ENCODE measurements around the gene CACNA1B. TPM values are rescaled to one million over a fixed set of nuclear protein-coding genes. Genes with fewer than 3 reads are reported as not detected.
"Not testable (repeated sequence)": the region's sequence is repeated elsewhere in the genome, so short reads cannot be mapped to it uniquely, and the experiment has no call there.

CACNA1B gene
- polyA plus RNA-seq, 1 donor = 0.72 TPM

DNA sequence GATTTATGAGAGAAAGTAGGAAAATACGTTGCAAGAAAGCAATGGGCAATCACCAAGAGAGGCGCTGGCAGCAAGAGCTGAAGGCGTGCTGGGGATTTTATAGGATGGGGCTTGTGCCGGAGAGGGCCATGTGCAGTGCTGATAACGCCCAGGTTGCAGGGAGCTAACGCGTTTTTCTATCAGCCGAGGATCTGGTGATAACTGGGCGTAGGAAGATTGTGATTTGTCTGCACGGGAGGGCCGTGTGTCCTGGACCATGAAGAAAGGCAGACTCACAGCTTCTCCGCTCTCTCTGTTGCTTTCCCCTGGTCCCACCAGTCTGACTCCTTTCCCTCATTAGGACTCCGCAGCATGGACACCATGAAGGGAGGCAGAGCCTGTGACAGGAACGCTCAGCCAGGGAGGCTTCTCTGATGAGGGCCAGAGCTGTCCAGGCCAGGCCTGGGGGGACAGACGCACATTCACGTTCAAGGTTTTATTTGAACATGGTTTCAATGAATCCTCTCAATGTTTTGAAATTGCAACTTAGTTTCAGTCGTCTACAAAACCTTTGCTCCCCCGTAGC is 11.9 kb upstream of the CACNA1B start:
- no peak for DNase-seq (ENCODE audit: low read depth)

DNA sequence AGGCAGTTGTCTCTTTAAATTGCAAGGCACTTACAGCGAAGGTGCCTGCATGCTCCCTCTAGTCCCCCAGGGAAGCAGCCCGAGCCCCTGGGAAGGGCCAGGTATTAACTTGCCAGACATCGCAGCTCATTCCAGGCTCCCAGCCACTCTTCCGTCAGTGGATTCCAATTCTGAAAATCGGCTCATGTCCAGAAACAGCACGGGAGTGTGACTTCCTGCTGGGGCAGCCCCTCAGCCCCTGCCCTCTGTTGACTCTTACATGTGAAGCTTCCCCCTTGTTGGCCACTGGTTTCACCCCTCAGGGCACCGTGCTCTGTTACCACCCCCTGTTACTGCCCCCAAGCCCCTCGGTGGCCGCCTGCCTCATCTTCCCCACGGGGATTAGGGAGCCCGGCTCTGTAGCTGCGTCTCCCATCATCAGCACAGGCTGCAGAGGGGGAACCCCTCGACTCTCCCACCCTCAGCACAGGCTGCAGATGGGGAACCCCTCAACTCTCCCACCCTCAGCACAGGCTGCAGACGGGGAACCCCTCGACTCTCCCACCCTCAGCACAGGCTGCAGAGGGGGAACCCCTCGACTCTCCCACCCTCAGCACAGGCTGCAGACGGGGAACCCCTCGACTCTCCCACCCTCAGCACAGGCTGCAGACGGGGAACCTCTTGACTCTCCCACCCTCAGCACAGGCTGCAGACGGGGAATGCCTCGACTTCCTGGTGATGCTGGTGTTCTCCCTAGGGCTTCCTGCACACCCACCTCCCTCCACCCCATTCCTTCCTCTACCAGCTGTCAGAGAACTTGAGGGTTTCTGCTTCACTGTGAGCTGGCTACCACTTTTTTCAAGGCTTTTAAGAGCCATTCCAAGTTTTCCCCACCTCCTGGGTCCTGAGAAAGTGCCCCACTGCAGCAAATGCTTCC is 11.1 kb upstream of the CACNA1B start:
- DNase-seq (ENCODE audit: low read depth) = no peak

DNA sequence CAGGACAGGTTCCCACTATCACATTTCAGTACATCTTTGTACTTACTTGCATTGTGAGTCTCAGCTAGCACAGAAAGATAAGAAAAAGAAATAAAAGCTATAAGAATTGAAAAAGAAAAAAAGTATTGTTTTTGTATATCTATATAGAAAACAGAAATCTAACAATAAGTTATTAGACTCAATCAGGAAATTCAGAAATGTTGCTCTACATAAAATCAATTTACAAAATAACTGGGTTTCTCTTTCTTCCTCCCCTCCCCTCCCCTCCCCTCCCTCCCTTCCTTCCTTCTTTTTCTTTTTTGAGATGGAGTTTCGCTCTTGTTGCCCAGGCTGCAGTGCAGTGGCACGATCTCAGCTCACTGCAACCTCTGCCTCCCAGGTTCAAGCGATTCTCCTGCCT is 7.2 kb upstream of the CACNA1B start:
- DNase-seq (ENCODE audit: low read depth) = no peak

DNA sequence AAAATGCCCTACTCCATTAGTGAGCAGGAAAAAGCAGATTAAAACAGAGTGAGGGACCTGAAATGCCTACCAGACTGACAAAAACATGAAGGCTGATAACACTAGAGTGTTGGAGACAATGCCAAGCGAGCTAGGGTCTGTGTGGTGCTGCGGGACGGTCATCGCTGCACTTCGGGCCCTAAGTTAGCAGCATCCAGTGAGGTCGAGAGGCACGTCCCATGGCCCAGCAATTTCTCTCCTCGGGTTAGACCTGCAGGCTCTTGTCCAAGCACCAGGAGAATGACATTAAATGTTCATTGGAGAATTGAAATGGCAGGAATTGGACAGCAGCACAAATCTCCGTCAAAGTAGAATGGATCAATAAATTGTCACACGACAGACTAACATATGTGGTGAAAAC is 5.3 kb upstream of the CACNA1B start:
- no peak for DNase-seq (ENCODE audit: low read depth)

DNA sequence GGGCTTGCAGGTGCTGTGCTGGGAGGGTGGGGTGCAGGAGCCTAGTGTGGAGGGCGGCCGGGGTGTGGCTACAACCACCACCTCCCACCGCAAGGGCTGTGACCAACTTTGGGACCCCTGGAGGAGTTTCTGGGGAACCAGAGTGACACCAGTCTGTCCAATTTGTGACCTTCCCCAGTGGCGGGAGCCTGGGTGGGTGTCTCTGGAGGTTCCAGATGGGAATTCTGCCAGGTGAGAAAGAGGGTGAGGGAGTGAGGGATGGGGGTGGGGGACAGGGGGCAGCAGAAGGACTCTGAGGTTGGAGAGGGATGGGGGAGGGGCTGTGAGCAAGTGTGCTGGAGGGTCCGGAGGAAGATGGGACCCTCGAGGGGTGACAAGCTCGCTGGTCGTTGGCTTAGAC is 4.2 kb upstream of the CACNA1B start:
- no peak for DNase-seq (ENCODE audit: low read depth)

DNA sequence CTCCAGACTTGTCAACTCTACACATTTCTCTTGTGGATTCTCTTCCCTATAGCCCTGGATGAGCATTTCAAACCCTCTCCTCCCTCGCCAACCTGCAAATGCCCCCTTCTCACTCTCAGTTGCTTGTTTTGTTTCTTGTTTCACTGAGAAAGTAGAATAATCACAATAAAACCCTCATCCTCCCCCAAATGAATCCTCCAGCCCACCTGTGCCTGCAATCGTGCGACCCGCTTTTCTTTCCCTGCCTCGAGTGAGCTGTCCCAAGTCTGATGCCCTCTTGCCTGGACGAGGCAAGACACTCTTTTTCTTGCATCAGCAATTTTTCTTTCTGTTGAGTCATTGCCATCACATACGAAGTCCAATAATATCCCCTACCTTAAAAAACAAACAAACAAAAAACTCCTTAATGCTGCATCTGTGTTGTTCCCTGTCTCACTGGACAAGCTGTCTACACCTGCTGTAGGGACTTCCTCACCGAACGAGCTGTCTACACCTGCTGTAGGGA is 3.7 kb upstream of the CACNA1B start:
- no peak for DNase-seq (ENCODE audit: low read depth)

DNA sequence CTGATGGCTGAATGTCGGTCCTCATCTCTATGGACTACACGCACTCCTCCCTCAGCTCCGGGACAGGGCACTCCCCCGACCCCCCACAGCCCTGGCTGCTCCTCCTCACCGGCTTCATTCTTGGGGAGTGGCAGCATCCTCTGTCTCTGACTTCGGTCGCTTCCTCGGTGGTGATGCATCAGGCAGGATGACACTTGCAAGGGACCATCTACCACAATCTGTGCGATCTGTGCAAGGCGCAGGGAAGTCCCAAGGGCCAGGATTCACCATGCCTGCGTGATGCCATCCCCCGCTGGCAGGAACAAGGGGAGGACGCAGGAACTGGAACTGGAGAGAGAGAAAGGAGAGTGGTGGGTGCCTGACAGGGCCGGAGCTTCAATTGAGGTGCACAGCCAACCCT is 2.2 kb upstream of the CACNA1B start:
- no peak for DNase-seq (ENCODE audit: low read depth)

DNA sequence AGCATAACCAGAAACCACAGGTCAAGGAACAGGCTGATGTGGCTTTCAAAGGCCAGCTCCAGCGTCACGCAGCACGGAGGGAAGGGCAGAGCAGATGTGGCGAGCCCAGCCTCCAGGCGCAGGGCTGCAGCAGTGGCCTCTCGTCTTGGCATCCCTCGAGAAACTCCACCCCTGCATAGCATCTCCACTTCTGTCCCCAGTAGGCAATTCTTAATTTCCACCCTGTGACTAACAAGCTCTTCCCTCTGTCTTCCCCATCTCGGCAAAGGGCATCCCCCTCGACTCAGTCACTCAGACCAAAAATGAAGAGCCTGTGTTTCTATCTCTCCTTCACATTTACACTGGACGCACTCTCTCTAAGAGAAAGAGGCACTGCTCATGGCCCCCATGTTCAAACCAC is 1.7 kb upstream of the CACNA1B start:
- DNase-seq (ENCODE audit: low read depth) = no peak

DNA sequence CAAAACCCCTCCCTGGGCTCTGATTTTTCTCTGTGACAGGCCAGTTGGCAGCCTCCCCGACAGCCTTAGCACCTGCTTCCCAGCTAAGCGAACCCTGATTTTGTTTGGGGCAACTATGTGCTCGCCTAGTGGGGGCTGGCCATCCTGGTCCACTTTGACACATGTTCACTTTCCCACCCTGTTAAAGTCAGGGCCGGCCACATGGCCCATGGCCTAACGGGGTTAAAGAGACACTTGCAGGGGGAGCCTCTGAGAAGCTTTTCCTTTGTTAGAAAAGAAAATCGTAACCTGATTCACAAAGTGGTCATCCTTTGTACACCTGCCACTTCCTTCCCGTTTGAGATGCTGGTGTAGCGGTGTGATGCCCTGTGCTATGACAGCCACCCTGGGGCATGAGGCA is 1.3 kb upstream of the CACNA1B start:
- DNase-seq (ENCODE audit: low read depth) = no peak

DNA sequence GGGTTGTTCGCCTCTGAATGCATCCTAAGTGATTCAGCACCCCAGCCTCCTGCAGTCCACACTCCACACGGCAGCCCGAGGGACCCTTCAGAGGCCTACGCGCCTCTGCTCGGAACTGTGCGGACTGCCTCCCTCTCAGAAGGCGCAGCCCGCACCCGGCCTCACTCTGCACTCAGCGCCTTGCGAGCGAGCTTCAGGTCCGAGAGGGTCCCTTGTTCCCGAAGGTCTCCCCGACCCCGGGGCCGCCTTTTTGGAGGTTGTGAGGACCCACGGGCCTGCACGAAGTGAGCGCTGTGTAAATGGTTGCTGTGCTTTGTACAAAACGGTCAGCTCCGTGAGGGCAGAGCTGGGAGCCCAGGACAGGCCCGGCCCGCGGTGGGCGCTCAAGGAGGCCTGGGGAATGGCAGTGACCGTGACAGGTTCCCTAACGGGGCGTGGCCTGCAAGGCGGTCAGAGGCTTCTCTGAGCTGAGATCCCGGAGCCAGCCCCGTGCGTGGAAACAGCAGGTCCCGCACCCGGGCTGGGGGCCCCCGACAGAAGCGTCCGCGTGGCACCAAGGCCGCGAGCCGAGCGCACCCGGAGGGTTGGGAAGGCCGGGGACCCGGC is 698 bp upstream of the CACNA1B start:
- no peak for DNase-seq (ENCODE audit: low read depth)

DNA sequence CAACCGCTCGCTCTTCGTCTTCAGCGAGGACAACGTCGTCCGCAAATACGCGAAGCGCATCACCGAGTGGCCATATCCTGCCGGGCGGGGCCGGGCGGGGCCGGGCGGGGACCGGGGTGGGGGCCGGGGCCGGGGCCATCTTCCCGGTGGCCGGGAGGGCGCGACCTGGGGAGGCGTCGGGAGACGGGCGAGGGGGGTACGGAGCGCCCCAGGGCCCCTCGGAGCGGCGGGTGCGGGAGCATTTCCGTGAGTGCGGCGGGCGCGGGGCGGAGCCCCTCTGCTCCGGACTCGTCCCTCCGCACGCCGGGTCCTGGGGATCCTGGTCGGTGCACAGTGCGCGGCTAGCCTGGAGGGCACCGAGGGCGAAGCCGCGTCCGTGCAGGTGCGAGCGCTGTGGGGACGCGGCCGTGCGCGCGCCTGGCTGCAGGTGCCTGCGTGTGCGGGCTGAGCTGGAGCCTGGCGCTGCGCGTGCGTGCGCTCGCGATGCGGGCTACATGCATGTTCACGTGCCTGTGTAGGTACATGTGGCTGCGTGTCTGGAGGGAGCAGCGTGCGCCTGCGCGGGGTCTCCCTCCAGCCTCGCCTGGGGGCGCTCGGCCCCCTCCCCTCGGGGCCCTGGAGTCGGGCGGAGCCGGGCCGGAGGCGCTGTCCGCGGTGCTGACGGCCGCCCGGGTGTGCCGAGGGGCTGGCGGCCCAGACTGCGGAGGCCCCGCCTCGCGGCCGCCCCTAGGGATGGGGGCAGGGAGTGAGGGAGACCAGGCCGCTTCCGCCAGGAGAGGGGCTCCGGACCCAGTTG is 762 bp downstream of the CACNA1B start:
- DNase-seq (ENCODE audit: low read depth) = no peak

DNA sequence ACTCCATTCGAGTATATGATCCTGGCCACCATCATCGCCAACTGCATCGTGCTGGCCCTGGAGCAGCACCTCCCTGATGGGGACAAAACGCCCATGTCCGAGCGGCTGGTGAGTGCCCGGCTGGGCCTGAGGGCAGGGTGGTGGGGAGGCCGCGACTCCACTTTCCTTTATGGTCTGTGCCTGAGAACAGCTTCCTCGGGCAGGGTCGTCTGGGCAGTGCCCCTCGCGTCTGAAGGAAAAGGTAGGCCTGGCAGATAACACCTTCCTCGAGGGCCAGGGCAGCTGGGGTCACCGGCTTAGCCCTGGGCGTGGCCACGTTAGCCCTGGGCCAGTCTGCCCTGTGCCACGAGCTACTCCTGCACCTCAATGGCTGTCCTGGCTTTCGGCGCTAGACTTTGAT is 1.5 kb downstream of the CACNA1B start:
- DNase-seq (ENCODE audit: low read depth) = no peak

DNA sequence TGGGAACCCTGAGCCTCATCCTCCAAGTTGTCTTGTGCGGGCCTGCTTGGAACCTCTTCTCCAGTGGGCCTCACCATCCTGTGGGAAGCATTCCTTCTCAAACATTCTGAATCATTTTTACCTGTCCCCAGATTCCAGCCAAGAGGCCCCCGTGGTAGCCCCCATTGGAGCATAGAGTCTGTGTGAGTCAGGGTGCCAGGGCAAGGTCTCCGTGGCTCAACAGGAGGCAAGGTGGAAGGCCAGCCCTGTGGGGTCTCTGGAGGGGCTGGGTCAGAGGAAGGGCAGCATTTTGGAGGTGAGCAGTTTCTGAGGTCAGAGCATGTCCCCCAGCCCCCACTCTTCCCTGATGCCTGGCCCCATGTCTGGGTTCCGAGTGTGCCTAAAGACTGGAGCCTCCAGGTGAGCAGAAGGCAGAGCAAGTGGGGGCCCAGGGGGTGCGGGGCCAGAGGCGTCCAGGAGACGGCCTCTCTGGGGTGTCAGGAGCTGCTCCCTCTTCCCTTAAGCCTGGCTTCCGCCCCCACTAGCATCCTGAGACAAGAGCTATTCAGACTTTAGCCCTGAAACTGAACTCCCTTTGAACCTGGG is 2.1 kb downstream of the CACNA1B start:
- no peak for DNase-seq (ENCODE audit: low read depth)

DNA sequence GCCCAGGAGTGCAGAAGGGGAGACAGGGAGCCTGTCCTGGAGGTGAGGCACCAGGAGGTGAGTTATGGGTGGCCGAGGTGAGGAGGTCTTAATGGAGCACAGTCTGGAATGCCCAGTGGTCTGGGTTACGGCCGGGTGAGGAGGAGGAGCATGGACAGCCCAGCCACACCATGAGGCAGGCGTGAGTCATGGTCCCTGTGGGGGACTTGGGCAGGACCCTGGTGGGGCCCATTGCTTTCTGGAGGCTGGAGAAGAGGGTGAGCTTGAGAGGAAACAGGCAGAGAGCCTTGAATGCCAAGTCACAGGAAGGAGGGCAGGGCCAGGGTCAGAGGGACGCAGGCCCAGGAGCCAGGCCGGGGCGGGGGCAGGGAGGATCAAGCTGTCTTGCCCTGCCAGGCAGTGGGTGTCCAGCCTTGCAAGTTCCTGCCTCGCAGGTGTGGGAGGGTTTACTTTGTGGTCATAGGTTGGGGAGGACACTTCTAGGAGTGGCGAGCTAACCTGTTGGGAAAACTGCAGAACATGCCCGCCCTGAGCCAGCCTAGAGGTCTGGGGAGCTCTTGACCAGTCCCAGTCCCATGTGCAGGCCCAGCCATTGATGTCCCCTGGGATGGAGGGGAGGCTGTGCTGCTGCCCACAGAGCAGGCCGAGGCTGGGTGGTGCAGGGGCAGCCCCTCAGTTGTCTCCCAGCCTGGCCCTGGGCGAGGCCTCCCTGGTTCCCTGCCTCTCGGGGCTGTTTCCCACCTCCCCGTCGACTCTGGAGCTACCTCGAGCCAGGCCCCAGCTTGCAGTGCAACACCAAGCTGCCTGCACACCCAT is 2.8 kb downstream of the CACNA1B start:
- no peak for DNase-seq (ENCODE audit: low read depth)

DNA sequence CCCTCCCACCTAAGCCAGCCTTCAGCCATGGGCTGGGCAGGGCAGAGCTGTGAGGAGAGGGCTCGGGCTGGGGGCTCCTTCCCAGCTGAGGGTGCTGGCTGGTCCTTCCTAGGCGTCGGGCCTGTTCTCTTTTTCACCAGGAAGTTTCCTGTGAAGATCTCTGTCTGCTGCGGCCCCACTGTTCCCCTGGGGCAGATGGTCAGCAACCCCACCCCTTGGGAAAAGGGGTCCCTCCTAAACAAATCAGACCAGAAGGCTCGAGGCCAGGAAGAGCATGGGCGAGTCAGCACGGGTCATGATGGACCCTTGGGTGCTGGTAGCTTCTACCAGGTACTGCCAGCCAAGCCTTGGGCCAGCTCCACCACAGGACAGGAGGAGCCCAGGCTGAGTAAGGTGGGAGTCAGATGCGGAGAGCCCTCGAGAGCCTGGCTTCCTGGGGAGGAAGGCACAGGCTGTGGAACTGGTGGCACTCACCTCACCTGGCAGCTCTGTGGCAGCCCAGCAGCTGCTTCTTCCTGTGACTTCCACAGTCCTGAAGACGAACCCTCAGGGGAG is 3.5 kb downstream of the CACNA1B start:
- no peak for DNase-seq (ENCODE audit: low read depth)

DNA sequence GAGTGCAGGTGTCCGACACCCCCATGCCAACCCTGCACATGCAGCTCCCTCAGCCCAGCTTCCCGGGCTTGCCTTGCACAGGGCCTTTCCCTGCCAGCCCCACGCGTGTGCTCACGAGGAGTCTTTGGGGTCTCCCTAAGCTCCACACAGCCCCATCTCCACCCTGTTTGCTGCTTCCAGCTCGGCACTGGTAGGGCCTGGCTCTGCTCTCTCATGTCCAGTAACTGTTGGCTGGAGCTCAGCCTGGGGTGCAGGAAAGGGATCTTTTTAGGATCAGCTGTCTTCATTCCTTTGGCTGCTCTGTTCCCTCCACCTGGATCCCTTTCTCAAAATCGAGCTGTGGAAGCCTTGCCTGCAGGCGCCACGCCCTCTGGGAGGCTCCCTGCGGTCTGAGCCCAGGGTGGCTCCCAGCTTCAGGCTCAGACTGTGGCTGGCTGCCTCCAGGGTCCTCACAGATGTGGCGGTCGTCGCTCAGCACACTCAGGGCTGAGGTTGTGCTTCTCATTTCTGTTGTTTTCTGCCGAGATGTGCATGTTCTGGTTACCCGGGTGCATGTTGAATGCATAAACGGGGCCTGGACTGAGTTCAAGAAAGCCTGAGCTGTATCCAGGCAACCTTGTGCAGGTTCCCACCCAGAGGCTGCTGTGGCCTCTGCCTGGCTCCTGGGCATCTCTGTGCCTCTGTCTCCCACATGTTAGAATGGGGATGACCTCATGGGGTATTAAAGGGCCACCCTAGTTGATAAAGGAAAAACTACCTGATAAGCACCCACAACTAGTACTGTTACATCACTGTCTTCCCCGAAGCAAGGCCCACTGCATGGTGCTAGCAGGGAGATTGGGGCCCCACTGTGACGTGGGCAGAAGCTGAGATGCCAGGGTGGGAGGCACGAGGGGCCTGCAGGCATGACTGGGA is 4.3 kb downstream of the CACNA1B start:
- DNase-seq (ENCODE audit: low read depth) = no peak

DNA sequence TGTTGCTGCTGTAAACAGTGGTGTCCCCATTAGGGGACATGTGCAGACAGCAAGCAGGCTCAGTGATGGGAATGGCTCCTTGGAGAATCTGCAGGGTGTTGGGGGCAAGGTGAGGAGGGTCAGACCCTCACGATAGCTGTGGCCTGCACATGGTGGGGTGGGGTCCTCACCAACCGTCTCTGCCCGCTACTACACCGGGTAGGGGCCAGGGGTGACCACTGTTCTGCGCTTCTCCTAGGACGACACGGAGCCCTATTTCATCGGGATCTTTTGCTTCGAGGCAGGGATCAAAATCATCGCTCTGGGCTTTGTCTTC is 4.9 kb downstream of the CACNA1B start:
- DNase-seq (ENCODE audit: low read depth) = no peak

DNA sequence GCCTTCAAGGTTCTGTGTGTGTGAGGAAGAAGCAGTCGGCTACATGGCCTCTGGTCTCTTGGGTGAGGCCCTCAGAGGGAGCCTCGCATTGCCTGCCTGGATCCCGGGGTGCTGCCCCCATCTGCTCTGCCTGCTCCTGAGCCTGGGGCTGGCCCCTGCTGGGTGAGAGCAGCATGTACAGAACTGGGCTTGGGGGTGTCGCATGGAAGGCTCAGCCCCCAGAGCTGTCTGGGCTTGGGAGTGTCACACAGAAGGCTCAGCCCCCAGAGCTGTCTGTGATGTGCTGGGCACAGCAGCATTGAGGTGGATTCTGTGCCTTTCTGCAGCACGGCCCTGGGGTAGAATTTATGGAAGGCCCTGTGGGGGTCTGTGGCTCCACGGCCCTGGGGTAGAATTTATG is 6.4 kb downstream of the CACNA1B start:
- DNase-seq (ENCODE audit: low read depth) = not testable (repeated sequence)

DNA sequence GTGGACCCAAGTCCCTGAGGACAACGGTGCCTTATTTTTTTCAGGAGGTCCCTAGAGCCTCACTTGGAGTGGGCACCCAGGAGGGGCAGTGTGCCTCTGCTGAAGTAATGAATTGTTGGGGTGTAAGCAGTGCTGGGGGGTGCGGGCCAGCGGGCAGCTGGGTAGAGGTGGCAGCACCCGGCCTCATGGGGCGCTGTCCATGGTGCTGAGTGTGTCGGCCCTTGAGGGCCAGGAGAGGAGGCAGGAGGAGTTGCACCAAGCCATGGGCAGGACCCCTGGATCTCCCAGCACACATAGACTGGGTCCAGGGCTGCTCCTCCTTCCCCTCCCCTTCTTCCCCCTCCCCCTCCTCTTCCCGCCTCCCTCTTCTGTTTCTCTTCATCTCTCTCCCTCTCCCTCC is 7.0 kb downstream of the CACNA1B start:
- DNase-seq (ENCODE audit: low read depth) = not testable (repeated sequence)

DNA sequence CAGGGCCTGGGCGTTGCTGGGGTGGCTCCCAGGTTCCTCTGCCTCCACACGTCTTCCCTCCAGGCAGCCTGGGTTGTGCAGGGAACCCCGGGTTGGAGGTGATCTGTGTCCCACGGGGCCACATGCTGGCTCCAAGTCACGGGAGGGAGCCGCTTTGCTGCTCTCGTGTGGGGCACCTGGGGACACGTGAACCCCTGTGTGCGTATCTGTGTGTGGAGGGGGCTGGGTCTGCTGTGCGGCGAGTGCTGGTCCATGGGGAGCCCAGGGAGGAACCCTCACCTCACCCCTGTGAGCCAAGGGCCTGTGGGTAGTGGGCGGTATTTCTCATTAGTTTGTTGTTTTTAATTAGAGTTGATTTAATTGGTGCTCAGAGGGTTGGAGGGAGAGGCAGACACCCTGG is 7.5 kb downstream of the CACNA1B start:
- not testable (repeated sequence) for DNase-seq (ENCODE audit: low read depth)
